SKM-1 treated with dmso at 0.1 percent for 144 hours (cell line): ENCODE measurements around the gene ADARB2.

Experiments used
- DNase-seq: peaks from one replicate; lab custom pipeline; 2025; ENCODE audit not compliant: unreplicated experiment; lab: John Stamatoyannopoulos, UW

ADARB2 gene

GRCh38 chr10:1200866-1201807 lies 536.2 kb downstream of the ADARB2 start:
- no peak for DNase-seq

GRCh38 chr10:1199897-1200721 lies 537.2 kb downstream of the ADARB2 start:
- DNase-seq: no peak

GRCh38 chr10:1199345-1199673 lies 538.0 kb downstream of the ADARB2 start:
- DNase-seq: no peak

- DNase-seq: no peak
Measured at GRCh38 chr10:1198453-1199344, 538.6 kb downstream of the ADARB2 start.

- no peak for DNase-seq
Measured at GRCh38 chr10:1197384-1197783, 539.9 kb downstream of the ADARB2 start.

GRCh38 chr10:1196656-1197055 lies 540.7 kb downstream of the ADARB2 start:
- DNase-seq: no peak

GRCh38 chr10:1195828-1196227 lies 541.5 kb downstream of the ADARB2 start:
- DNase-seq: no peak

- DNase-seq: no peak
Measured at GRCh38 chr10:1194161-1194560, 543.2 kb downstream of the ADARB2 start.

- DNase-seq: no peak
Measured at GRCh38 chr10:1193561-1193960, 543.8 kb downstream of the ADARB2 start.

GRCh38 chr10:1191752-1192151 lies 545.6 kb downstream of the ADARB2 start:
- DNase-seq: no peak

GRCh38 chr10:1190791-1191490 lies 546.4 kb downstream of the ADARB2 start:
- no peak for DNase-seq

- DNase-seq: no peak
Measured at GRCh38 chr10:1190052-1190395, 547.3 kb downstream of the ADARB2 start.

- no peak for DNase-seq
Measured at GRCh38 chr10:1189166-1190051, 547.9 kb downstream of the ADARB2 start.

- no peak for DNase-seq
Measured at GRCh38 chr10:1188558-1189135, 548.7 kb downstream of the ADARB2 start.

- DNase-seq: no peak
Measured at GRCh38 chr10:1187855-1188557, 549.3 kb downstream of the ADARB2 start.

GRCh38 chr10:1187151-1187854 lies 550.0 kb downstream of the ADARB2 start:
- no peak for DNase-seq

- DNase-seq: no peak
Measured at GRCh38 chr10:1186683-1186990, 550.7 kb downstream of the ADARB2 start.
